ENCODE results near the gene SSH2. TPM values are rescaled to one million over a fixed set of nuclear protein-coding genes. Genes with fewer than 3 reads are reported as not detected.

Gene SSH2
- total and polyA plus RNA-seq, 9 of the 15 experiments (the other 6 are each of a cell fraction or from before 2014, with no cell fraction given), result 3.9 to 16.1 (median 10.2) TPM

GRCh38 chr17:29789196-29790170, 140.5 kb downstream of the SSH2 start:
- Histone ChIP-seq H3K9me3 (replicated peaks; ENCODE audit: control insufficient read depth, insufficient read depth, low read depth, low read length) (no peaks in the 10 kb centered on the region), H3K4me3 (no peak overlapping the region), H3K36me3 (ENCODE audit: control insufficient read depth, insufficient read depth, low read length) (no peaks in the 10 kb centered on the region; the same call in 2 of the 3 replicates), H2AFZ (ENCODE audit: low read depth, low read length) (no peak overlapping the region), H3K4me2 (ENCODE audit: insufficient read depth, low read length) (no peak overlapping the region), H3K9ac (ENCODE audit: insufficient read depth in 1 of 2, low read depth in 2 of 2, low read length in 2 of 2) (0 out of 4 replicates have a peak overlapping the region, but pooled peaks of 1 of the 2 experiments have one; percentile 47), H3K9me1 (ENCODE audit: control insufficient read depth, insufficient read depth, low read length) (no peaks in the 10 kb centered on the region), H4K20me1 (replicated peaks; ENCODE audit: control insufficient read depth, insufficient read depth, low read length) (no peaks in the 10 kb centered on the region), H3K4me1 (replicated peaks in 1 of 2; ENCODE audit: control insufficient read depth in 2 of 2, insufficient read depth in 2 of 2, low read length in 2 of 2) (peaks cover 5 to 8% of the 10 kb centered on the region in 2 experiments; a peak in 2 of 5 replicates), H3K27ac (ENCODE audit: extremely low read depth, low read depth, low read length) (no peak overlapping the region), H3K27me3 (ENCODE audit: control insufficient read depth in 2 of 2, insufficient read depth in 2 of 2, low read length in 2 of 2) (no peaks in the 10 kb centered on the region), H3K79me2 (ENCODE audit: control insufficient read depth, insufficient read depth, low read length) (no peaks in the 10 kb centered on the region)
- ATAC-seq (no peak), DNase-seq (ENCODE audit: extremely low read depth in 1 of 4, low spot score in 3 of 4) (no peak), FAIRE-seq (no peak)
- intact Hi-C loops (cut with micrococcal nuclease), result no loop called here
- 95% methylated on average over 4 of the region's 4 CpGs for WGBS (ENCODE audit: insufficient coverage, low coverage, missing lambda C conversion rate)
- BruUV-seq (replicated peaks), result no TSS peak
- TF ChIP-seq XRCC3 (IDR thresholded peaks at IDR 0.05) (no peak), CEBPG (CRISPR knock-in tag; IDR thresholded peaks at IDR 0.05) (no peak), CEBPG (tag; conservative IDR thresholded peaks at IDR 0.05 in 1 of 2, IDR thresholded peaks at IDR 0.05 in 1 of 2) (0 out of 4 replicates have a peak, but pooled peaks of 1 of the 2 experiments have one; percentile 20)
- ChIA-PET POLR2A (no interaction called here), CTCF (ENCODE audit: low intra/inter-chr PET ratio) (no interaction called here)
- in situ Hi-C loops (cut with MboI), result no loop called here

- CTCF ChIA-PET (ENCODE audit: low intra/inter-chr PET ratio), result no interaction called here
- Histone ChIP-seq H3K27me3 (ENCODE audit: control insufficient read depth in 2 of 2, insufficient read depth in 2 of 2, low read length in 2 of 2) (no peaks in the 10 kb centered on the region), H3K36me3 (ENCODE audit: control insufficient read depth, insufficient read depth, low read length) (no peaks in the 10 kb centered on the region; the same call in 2 of the 3 replicates), H3K4me3 (no peak overlapping the region), H3K27ac (ENCODE audit: extremely low read depth, low read depth, low read length) (no peak overlapping the region), H3K4me1 (replicated peaks in 1 of 2; ENCODE audit: control insufficient read depth in 2 of 2, insufficient read depth in 2 of 2, low read length in 2 of 2) (peaks cover 5 to 8% of the 10 kb centered on the region in 2 experiments; a peak in 2 of 5 replicates), H3K4me2 (ENCODE audit: insufficient read depth, low read length) (no peak overlapping the region), H3K9me3 (replicated peaks; ENCODE audit: control insufficient read depth, insufficient read depth, low read depth, low read length) (no peaks in the 10 kb centered on the region), H2AFZ (ENCODE audit: low read depth, low read length) (no peak overlapping the region), H3K79me2 (ENCODE audit: control insufficient read depth, insufficient read depth, low read length) (no peaks in the 10 kb centered on the region), H4K20me1 (replicated peaks; ENCODE audit: control insufficient read depth, insufficient read depth, low read length) (no peaks in the 10 kb centered on the region), H3K9me1 (ENCODE audit: control insufficient read depth, insufficient read depth, low read length) (no peaks in the 10 kb centered on the region), H3K9ac (ENCODE audit: insufficient read depth in 1 of 2, low read depth in 2 of 2, low read length in 2 of 2) (no peak overlapping the region)
- WGBS (ENCODE audit: insufficient coverage, low coverage, missing lambda C conversion rate), result 58% methylated on average over 3 of the region's 3 CpGs
- DNase-seq (ENCODE audit: extremely low read depth in 1 of 4, low spot score in 3 of 4) (no peak), ATAC-seq (no peak), FAIRE-seq (no peak)
- POLR2A ChIA-PET, result no interaction called here
- intact Hi-C loops (cut with micrococcal nuclease) (no loop called here), in situ Hi-C loops (cut with MboI) (no loop called here)
- no TSS peak for BruUV-seq (replicated peaks)
- TF ChIP-seq NR3C1 (CRISPR knock-in tag; IDR thresholded peaks at IDR 0.05) (no peak), ZNF217 (CRISPR knock-in tag; IDR thresholded peaks at IDR 0.05) (no peak), EZH2 (IDR thresholded peaks at IDR 0.05; ENCODE audit: borderline replicate concordance, low read depth, low read length) (no peak), SNRNP70 (optimal IDR thresholded peaks at IDR 0.05; ENCODE audit: low read depth, low read length) (no peak), POLR2H (tag; IDR thresholded peaks at IDR 0.05; ENCODE audit: low read depth) (no peak), KAT2B (IDR thresholded peaks at IDR 0.05; ENCODE audit: low read depth, low read length) (no peak), TRIM28 (IDR thresholded peaks at IDR 0.05) (no peak), GTF2E2 (tag; IDR thresholded peaks at IDR 0.05) (no peak), CREB3L1 (IDR thresholded peaks at IDR 0.05; ENCODE audit: borderline replicate concordance, low read depth) (no peak), NR0B1 (IDR thresholded peaks at IDR 0.05; ENCODE audit: partially characterized antibody) (no peak)
Observed at GRCh38 chr17:29787995-29788394, 142.0 kb downstream of the SSH2 start.
